Measurements from ENCODE around the gene NAV2.
A peak's percentile ranks its signal among the peaks of the same experiment; 100 is the strongest.
"Not testable (repeated sequence)": the region's sequence is repeated elsewhere in the genome, so short reads cannot be mapped to it uniquely, and the experiment has no call there.

The NAV2 gene

GRCh38 chr11:19868281-19868821 lies 155.7 kb downstream of the NAV2 start:
- no peak for DNase-seq (ENCODE audit: low spot score)

- DNase-seq (ENCODE audit: low spot score), result no peak
Observed at GRCh38 chr11:19868871-19869270, 156.2 kb downstream of the NAV2 start.

- DNase-seq (ENCODE audit: low spot score), result no peak
Observed at GRCh38 chr11:19869466-19869865, 156.8 kb downstream of the NAV2 start.

- DNase-seq (ENCODE audit: low spot score), result no peak
Observed at GRCh38 chr11:19869946-19870589, 157.4 kb downstream of the NAV2 start.

- DNase-seq (ENCODE audit: low spot score), result no peak
Observed at GRCh38 chr11:19871531-19871930, 158.9 kb downstream of the NAV2 start.

- DNase-seq (ENCODE audit: low spot score), result no peak
Observed at GRCh38 chr11:19872512-19873145, 160.0 kb downstream of the NAV2 start.

- no peak for DNase-seq (ENCODE audit: low spot score)
Observed at GRCh38 chr11:19873730-19874129, 161.1 kb downstream of the NAV2 start.

GRCh38 chr11:19874266-19874665 lies 161.6 kb downstream of the NAV2 start:
- no peak for DNase-seq (ENCODE audit: low spot score)

GRCh38 chr11:19876750-19877149 lies 164.1 kb downstream of the NAV2 start:
- DNase-seq (ENCODE audit: low spot score), result no peak

GRCh38 chr11:19878520-19878919 lies 165.9 kb downstream of the NAV2 start:
- no peak for DNase-seq (ENCODE audit: low spot score)

- no peak for DNase-seq (ENCODE audit: low spot score)
Observed at GRCh38 chr11:19879307-19880087, 166.9 kb downstream of the NAV2 start.

- no peak for DNase-seq (ENCODE audit: low spot score)
Observed at GRCh38 chr11:19880088-19880345, 167.4 kb downstream of the NAV2 start.

- no peak for DNase-seq (ENCODE audit: low spot score)
Observed at GRCh38 chr11:19881177-19881576, 168.5 kb downstream of the NAV2 start.

GRCh38 chr11:19882356-19882755 lies 169.7 kb downstream of the NAV2 start:
- no peak for DNase-seq (ENCODE audit: low spot score)

GRCh38 chr11:19886498-19886897 lies 173.9 kb downstream of the NAV2 start:
- no peak for DNase-seq (ENCODE audit: low spot score)

- DNase-seq (ENCODE audit: low spot score), result no peak
Observed at GRCh38 chr11:19887842-19888241, 175.2 kb downstream of the NAV2 start.

- no peak for DNase-seq (ENCODE audit: low spot score)
Observed at GRCh38 chr11:19889531-19889930, 176.9 kb downstream of the NAV2 start.

GRCh38 chr11:19890308-19890707 lies 177.7 kb downstream of the NAV2 start:
- peak; percentile 30 for DNase-seq (ENCODE audit: low spot score)

- DNase-seq (ENCODE audit: low spot score), result no peak
Observed at GRCh38 chr11:19891022-19891421, 178.4 kb downstream of the NAV2 start.

- no peak for DNase-seq (ENCODE audit: low spot score)
Observed at GRCh38 chr11:19892387-19892786, 179.8 kb downstream of the NAV2 start.

GRCh38 chr11:19892876-19893275 lies 180.2 kb downstream of the NAV2 start:
- no peak for DNase-seq (ENCODE audit: low spot score)

- DNase-seq (ENCODE audit: low spot score), result no peak
Observed at GRCh38 chr11:19894404-19894803, 181.8 kb downstream of the NAV2 start.

GRCh38 chr11:19895037-19895436 lies 182.4 kb downstream of the NAV2 start:
- not testable (repeated sequence) for DNase-seq (ENCODE audit: low spot score)

Data from LoVo (cell line).